HCT116 (cell line): ENCODE data around the gene DUSP14. TPM values are rescaled to one million over a fixed set of nuclear protein-coding genes. Genes with fewer than 3 reads are reported as not detected.

ENCODE experiments used
- ATAC-seq: fragments of 200-7000 bp; cut with Tn5 transposase; 2 replicates; pipeline ENCODE4 v1.9.1; 2020; ENCODE audit warnings: mild to moderate bottlenecking, moderate library complexity
- BruUV-seq: library from RNA; stranded (reverse); fragments of 400-500 nt; replicated peaks from 2 replicates; lab custom pipeline; 2021; lab: Mats Ljungman, UMichigan
- CTCF ChIA-PET: fragments of 300-600 bp; sonication (Branson Sonifier 250); formaldehyde crosslinking; loops from one replicate; lab custom pipeline; 2021; ENCODE audit warnings: antibody characterized with exemption; lab: Charles Lee
- POLR2A ChIA-PET: fragments of 300-600, 350-600 bp; sonication (Branson Sonifier 250); formaldehyde crosslinking; loops from one replicate; lab custom pipeline; 2021; ENCODE audit warnings: antibody characterized with exemption; lab: Charles Lee
- RAD21 ChIA-PET, 2 experiments: fragments of 300-600 bp; sonication (Branson Sonifier 250); formaldehyde crosslinking; loops; one replicate each; lab custom pipeline; 2023; ENCODE audit warnings: low total read pairs in 2 of 2; ENCODE audit not compliant: uncharacterized antibody in 2 of 2, unreplicated experiment in 2 of 2, low non-redundant PET in 1 of 2; lab: Charles Lee
- DNase-seq: peaks from one replicate; pipeline ENCODE4 v3.0.0-alpha.2; 2010; ENCODE audit warnings: low read depth, low spot score
- H2AFZ ChIP-seq: fragments of 200-600 bp; shearing (Covaris generic), sonication (generic); 2 replicates; pipeline ENCODE4 v1.6.1; 2017; ENCODE audit warnings: low read depth, mixed run types, mixed read lengths, antibody characterized with exemption, low read length; ENCODE audit not compliant: poor library complexity, severe bottlenecking
- H3K27ac ChIP-seq: 2 replicates; pipeline ENCODE4 v1.5.1; 2012; ENCODE audit warnings: low read depth, low read length
- H3K27me3 ChIP-seq: fragments of 200-600 bp; sonication (generic); 2 replicates; pipeline ENCODE4 v1.6.1; 2016; ENCODE audit warnings: mixed run types, low read length, mixed read lengths; ENCODE audit not compliant: insufficient read depth
- H3K36me3 ChIP-seq, 2 experiments: fragments of 200-500 bp in 1 of 2; fragments of 200-600 bp in 1 of 2; sonication (Bioruptor generic) in 1 of 2; sonication (generic) in 1 of 2; 2 replicates each; pipeline versions ENCODE4 v1.5.1 to v1.6.1; 2014 to 2016; ENCODE audit warnings: low read length in 2 of 2, inconsistent platforms in 1 of 2, mixed read lengths in 1 of 2, mixed run types in 1 of 2; ENCODE audit not compliant: insufficient read depth in 2 of 2, control insufficient read depth in 1 of 2
- H3K4me1 ChIP-seq, 2 experiments: fragments of 200-600 bp in 1 of 2; sonication (generic) in 1 of 2; 2 replicates each; pipeline versions ENCODE4 v1.5.1 to v1.6.1; 2012 to 2017; ENCODE audit warnings: low read length in 2 of 2, inconsistent platforms in 1 of 2, mild to moderate bottlenecking in 1 of 2, mixed read lengths in 1 of 2, mixed run types in 1 of 2, moderate library complexity in 1 of 2; ENCODE audit not compliant: insufficient read depth in 2 of 2, control insufficient read depth in 1 of 2
- H3K4me2 ChIP-seq: fragments of 200-600 bp; sonication (generic); 2 replicates; pipeline ENCODE4 v1.6.1; 2017; ENCODE audit warnings: mixed run types, low read length, mixed read lengths
- H3K4me3 ChIP-seq, 2 experiments: fragments of 200-600 bp in 1 of 2; sonication (generic) in 1 of 2; replicated peaks in 1 of 2; 2 replicates each; pipeline ENCODE4 v1.5.1; 2011 to 2016; ENCODE audit warnings: low read length in 2 of 2, control low read depth in 1 of 2, low read depth in 1 of 2, mild to moderate bottlenecking in 1 of 2, mixed read lengths in 1 of 2, mixed run types in 1 of 2
- H3K79me2 ChIP-seq: fragments of 200-600 bp; sonication (generic); 2 replicates; pipeline ENCODE4 v1.6.1; 2017; ENCODE audit warnings: mild to moderate bottlenecking, mixed run types, low read length, moderate library complexity, mixed read lengths; ENCODE audit not compliant: insufficient read depth
- H3K9ac ChIP-seq: fragments of 200-600 bp; sonication (generic); 2 replicates; pipeline ENCODE4 v1.6.1; 2016; ENCODE audit warnings: low read length, mixed read lengths
- H3K9me2 ChIP-seq: fragments of 200-600 bp; sonication (generic), shearing (Covaris generic); 2 replicates; pipeline ENCODE4 v1.6.1; 2017; ENCODE audit warnings: mixed run types, mild to moderate bottlenecking, moderate library complexity; ENCODE audit not compliant: insufficient read depth
- H3K9me3 ChIP-seq, 2 experiments: fragments of 200-500 bp in 1 of 2; fragments of 200-600 bp in 1 of 2; sonication (Bioruptor generic) in 1 of 2; sonication (generic) in 1 of 2; 2 replicates each; pipeline ENCODE4 v1.6.1; 2014 to 2017; ENCODE audit warnings: low read length in 2 of 2, mixed read lengths in 2 of 2, inconsistent platforms in 1 of 2, low read depth in 1 of 2, mild to moderate bottlenecking in 1 of 2, mixed run types in 1 of 2, moderate library complexity in 1 of 2; ENCODE audit not compliant: control insufficient read depth in 1 of 2, insufficient read depth in 1 of 2
- H4K20me1 ChIP-seq: fragments of 200-600 bp; sonication (generic), shearing (Covaris generic); 2 replicates; pipeline ENCODE4 v1.6.1; 2017; ENCODE audit warnings: mixed run types, mild to moderate bottlenecking, moderate library complexity; ENCODE audit not compliant: insufficient read depth
- CEBPB ChIP-seq: IDR thresholded peaks from 2 replicates; pipeline ENCODE4 v1.6.1; 2012; ENCODE audit warnings: low read depth
- SIN3A ChIP-seq: IDR thresholded peaks from 2 replicates; pipeline ENCODE4 v1.6.1; 2012; ENCODE audit warnings: low read depth
- SP1 ChIP-seq: IDR thresholded peaks from 2 replicates; pipeline ENCODE4 v1.6.1; 2012; ENCODE audit warnings: low read depth
- intact Hi-C: fragments of 100-400 bp; cut with micrococcal nuclease; formaldehyde crosslinking; loops from 2 replicates; pipeline ENCODE4 v1.10.0; 2022
- total RNA-seq: library from RNA; stranded (reverse); gene quantifications from one replicate; pipeline ENCODE4 v1.2.1, GENCODE V29; 2021; ENCODE audit not compliant: unreplicated experiment
- TF ChIP-seq, protein P1 (sequence below): IDR thresholded peaks from 2 replicates; pipeline ENCODE4 v1.6.1; 2012; ENCODE audit warnings: low read depth
- TF ChIP-seq, protein P2 (sequence below): IDR thresholded peaks from 2 replicates; pipeline ENCODE4 v1.6.1; 2012

Gene DUSP14
- total RNA-seq, 1 experiment from 2014 or later = 27.6 TPM

DNA sequence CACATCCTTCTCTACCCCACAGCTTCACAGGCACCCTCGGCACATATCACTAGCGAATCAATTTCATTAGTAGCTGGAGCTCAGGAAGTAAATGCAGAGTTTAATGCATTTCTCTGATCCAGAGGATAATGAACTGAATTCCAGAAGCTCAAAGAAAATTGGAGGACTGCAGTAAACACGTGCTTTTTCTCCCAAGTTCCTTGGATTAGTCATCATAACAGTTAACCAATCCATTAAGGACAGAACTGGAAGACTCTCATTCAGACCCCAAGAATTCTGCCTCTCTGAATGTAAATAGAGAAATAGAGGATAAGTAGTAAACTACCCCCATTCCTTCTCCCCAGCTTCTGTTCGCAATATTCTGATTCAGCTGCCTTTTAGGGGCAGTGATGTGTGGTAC is 40.7 kb downstream of the DUSP14 start (continued):
- TF ChIP-seq, protein P1, sequence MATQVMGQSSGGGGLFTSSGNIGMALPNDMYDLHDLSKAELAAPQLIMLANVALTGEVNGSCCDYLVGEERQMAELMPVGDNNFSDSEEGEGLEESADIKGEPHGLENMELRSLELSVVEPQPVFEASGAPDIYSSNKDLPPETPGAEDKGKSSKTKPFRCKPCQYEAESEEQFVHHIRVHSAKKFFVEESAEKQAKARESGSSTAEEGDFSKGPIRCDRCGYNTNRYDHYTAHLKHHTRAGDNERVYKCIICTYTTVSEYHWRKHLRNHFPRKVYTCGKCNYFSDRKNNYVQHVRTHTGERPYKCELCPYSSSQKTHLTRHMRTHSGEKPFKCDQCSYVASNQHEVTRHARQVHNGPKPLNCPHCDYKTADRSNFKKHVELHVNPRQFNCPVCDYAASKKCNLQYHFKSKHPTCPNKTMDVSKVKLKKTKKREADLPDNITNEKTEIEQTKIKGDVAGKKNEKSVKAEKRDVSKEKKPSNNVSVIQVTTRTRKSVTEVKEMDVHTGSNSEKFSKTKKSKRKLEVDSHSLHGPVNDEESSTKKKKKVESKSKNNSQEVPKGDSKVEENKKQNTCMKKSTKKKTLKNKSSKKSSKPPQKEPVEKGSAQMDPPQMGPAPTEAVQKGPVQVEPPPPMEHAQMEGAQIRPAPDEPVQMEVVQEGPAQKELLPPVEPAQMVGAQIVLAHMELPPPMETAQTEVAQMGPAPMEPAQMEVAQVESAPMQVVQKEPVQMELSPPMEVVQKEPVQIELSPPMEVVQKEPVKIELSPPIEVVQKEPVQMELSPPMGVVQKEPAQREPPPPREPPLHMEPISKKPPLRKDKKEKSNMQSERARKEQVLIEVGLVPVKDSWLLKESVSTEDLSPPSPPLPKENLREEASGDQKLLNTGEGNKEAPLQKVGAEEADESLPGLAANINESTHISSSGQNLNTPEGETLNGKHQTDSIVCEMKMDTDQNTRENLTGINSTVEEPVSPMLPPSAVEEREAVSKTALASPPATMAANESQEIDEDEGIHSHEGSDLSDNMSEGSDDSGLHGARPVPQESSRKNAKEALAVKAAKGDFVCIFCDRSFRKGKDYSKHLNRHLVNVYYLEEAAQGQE = no peak
- TF ChIP-seq, all 23 proteins: peak for 0

DNA sequence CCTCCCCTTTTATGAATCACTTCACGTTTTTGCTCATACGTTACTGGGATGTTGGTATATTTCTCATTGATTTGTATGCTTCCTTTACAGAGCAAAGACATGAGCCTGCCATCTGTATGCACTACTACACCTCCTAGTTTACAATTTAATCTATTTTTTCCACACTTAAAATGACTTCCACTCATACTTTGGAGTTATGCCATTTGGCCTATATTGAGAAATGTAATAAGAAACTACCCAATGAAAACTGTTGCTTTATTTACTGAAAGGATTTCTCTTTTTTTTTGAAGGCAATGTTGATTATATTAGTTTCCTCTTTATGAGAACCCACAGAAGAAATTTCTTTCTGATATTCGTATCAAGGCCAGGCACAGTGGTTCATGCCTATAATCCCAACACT is 43.1 kb downstream of the DUSP14 start:
- H3K4me2 ChIP-seq = no peak overlapping the region
- TF ChIP-seq, protein P2, sequence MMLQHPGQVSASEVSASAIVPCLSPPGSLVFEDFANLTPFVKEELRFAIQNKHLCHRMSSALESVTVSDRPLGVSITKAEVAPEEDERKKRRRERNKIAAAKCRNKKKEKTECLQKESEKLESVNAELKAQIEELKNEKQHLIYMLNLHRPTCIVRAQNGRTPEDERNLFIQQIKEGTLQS = no peak
- TF ChIP-seq CEBPB (no peak), SIN3A (no peak), SP1 (no peak)
- TF ChIP-seq, all 23 proteins: peak for 0
- Histone ChIP-seq H3K9me3 (no peaks in the 10 kb centered on the region), H3K9ac (no peak overlapping the region), H2AFZ (no peak overlapping the region), H3K27me3 (no peaks in the 10 kb centered on the region), H3K27ac (no peak overlapping the region), H3K36me3 (peaks cover 6% of the 10 kb centered on the region in 2 experiments; a peak in 3 of 4 replicates), H3K4me3 (no peak overlapping the region), H3K4me1 (no peaks in the 10 kb centered on the region), H3K79me2 (no peaks in the 10 kb centered on the region), H4K20me1 (no peaks in the 10 kb centered on the region), H3K9me2 (no peaks in the 10 kb centered on the region)
- CTCF ChIA-PET = no interaction called here
- RAD21 ChIA-PET = interaction anchor here in 1 of 2 experiments (0.7 kb wide), 1 partner anchor 38 kb away, joined by 3 read pairs; no protein-coding TSS in a partner anchor
- POLR2A ChIA-PET = no interaction called here
- DNase-seq = no peak
- ATAC-seq = no peak
- no TSS peak for BruUV-seq
- intact Hi-C loops = no loop called here
